HG03571 (cell line): ENCODE measurements around the gene SPATA16.

Source experiments
- ATAC-seq: cut with Tn5 transposase; IDR thresholded peaks from one replicate; pipeline ENCODE4 v1.9.1; 2021; ENCODE audit not compliant: unreplicated experiment

Gene SPATA16

GRCh38 chr3:172958565-172958964 lies 182.5 kb downstream of the SPATA16 start:
- ATAC-seq: no peak

- ATAC-seq: no peak
Measured at GRCh38 chr3:172953571-172953970, 187.5 kb downstream of the SPATA16 start.

- no peak for ATAC-seq
Measured at GRCh38 chr3:172951511-172951910, 189.5 kb downstream of the SPATA16 start.

GRCh38 chr3:172946061-172946460 lies 195.0 kb downstream of the SPATA16 start:
- no peak for ATAC-seq

- no peak for ATAC-seq
Measured at GRCh38 chr3:172939651-172940293, 201.3 kb downstream of the SPATA16 start.

- ATAC-seq: no peak
Measured at GRCh38 chr3:172938788-172939187, 202.2 kb downstream of the SPATA16 start.

- ATAC-seq: no peak
Measured at GRCh38 chr3:172931746-172932285, 209.2 kb downstream of the SPATA16 start.

- no peak for ATAC-seq
Measured at GRCh38 chr3:172929451-172929850, 211.6 kb downstream of the SPATA16 start.

- ATAC-seq: no peak
Measured at GRCh38 chr3:172924546-172924945, 216.5 kb downstream of the SPATA16 start.

GRCh38 chr3:172919297-172919683 lies 221.7 kb downstream of the SPATA16 start:
- ATAC-seq: no peak

- no peak for ATAC-seq
Measured at GRCh38 chr3:172918568-172919296, 222.3 kb downstream of the SPATA16 start.

GRCh38 chr3:172918165-172918564 lies 222.9 kb downstream of the SPATA16 start:
- no peak for ATAC-seq

GRCh38 chr3:172915911-172916514 lies 225.0 kb downstream of the SPATA16 start:
- ATAC-seq: no peak

GRCh38 chr3:172914854-172915253 lies 226.2 kb downstream of the SPATA16 start:
- no peak for ATAC-seq

GRCh38 chr3:172913911-172914655 lies 227.0 kb downstream of the SPATA16 start:
- ATAC-seq: no peak

GRCh38 chr3:172911142-172911541 lies 229.9 kb downstream of the SPATA16 start:
- no peak for ATAC-seq

GRCh38 chr3:172908771-172909270 lies 232.2 kb downstream of the SPATA16 start:
- ATAC-seq: no peak

- ATAC-seq: no peak
Measured at GRCh38 chr3:172905451-172905850, 235.6 kb downstream of the SPATA16 start.

GRCh38 chr3:172904711-172905373 lies 236.2 kb downstream of the SPATA16 start:
- ATAC-seq: no peak

- no peak for ATAC-seq
Measured at GRCh38 chr3:172903642-172904320, 237.3 kb downstream of the SPATA16 start.
